Measurements from ENCODE around the gene ZBTB12.

The ZBTB12 gene

GRCh38 chr6:31877651-31878161, 24.2 kb downstream of the ZBTB12 start:
- TF ChIP-seq CTCF (conservative IDR thresholded peaks at IDR 0.05): no peak
- peak overlapping the region; percentile 99 for H3K27ac ChIP-seq

DNA sequence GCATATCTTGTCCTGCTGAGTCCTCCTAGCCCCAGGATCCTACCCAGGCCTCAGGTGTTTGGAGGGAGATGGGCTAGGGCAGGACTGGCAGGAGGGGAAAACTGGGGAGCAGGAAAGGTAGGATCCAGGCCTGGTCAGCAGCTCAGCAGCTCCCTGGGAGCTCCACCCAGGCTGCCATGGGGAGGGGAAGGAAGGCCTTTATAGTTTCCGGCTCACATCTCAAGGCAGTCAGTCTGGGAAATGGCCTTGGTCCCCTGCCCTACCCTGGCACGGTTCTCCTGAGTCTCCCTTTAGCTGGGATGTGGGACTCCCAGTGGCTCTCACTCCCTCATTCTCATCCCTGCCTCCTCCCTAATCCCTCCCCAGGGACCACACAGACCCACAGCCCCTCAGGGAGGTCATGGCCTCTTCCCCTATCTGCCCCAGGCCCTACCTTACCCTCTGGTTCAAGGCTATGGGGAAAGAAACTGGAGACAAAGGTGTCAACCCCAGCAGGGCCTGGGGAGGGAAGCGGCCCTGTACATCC, 24.7 kb downstream of the ZBTB12 start:
- no peak for TF ChIP-seq CTCF (conservative IDR thresholded peaks at IDR 0.05)
- H3K27ac ChIP-seq: peak overlapping the region; percentile 99

DNA sequence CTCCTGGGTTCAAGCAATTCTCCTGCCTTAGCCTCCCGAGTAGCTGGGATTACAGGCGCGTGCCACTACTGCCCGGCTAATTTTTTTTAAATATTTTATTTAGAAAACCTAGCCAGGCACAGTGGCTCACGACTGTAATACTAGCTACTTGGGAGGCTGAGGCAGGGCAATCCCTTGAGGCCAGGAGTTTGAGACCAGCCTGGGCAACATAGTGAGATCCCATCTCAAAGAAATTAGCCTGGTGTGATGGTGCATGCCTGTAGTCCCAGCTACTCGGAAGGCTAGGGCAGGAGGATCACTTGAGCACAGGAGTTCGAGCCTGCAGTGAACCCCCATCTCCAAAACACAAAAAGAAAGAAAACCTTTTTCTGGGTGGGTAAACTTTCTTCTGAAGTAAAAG, 25.5 kb downstream of the ZBTB12 start:
- TF ChIP-seq CTCF (conservative IDR thresholded peaks at IDR 0.05): no peak
- peak overlapping the region; percentile 99 for H3K27ac ChIP-seq

GRCh38 chr6:31875877-31876276, 26.0 kb downstream of the ZBTB12 start:
- no peak for TF ChIP-seq CTCF (conservative IDR thresholded peaks at IDR 0.05)
- peak overlapping the region; percentile 99 for H3K27ac ChIP-seq

GRCh38 chr6:31874836-31875572, 26.9 kb downstream of the ZBTB12 start:
- no peak for TF ChIP-seq CTCF (conservative IDR thresholded peaks at IDR 0.05)
- peak overlapping the region; percentile 99 for H3K27ac ChIP-seq

DNA sequence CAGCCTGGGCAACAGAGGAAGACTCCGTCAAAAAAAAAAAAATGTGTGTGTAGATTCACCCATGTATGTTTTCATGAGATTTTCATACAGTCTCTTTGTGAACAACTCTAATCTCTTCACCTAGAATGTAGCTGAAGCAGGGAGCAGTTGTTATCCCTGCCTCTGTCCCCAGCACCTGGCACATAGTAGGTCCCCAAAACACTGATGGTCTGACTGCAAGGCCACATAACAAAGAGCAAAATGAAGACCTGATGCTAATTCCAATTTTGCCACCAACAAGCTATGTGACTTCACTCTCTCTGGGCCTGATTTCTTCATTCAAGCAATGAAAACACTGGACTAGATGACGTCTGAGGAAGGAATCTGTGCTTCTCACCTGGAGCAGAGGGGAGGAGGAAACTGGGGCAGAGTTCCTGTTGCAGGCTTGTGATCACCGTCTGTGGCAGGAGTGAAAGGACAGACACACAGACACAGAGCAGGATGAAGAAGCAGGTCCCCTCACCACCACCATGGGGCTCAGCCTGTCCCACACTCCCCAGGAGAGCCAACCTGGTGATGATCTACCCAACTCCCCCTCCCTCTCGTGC, 27.7 kb downstream of the ZBTB12 start:
- no peak for TF ChIP-seq CTCF (conservative IDR thresholded peaks at IDR 0.05)
- H3K27ac ChIP-seq: peak overlapping the region; percentile 99

GRCh38 chr6:31871046-31871659, 30.7 kb downstream of the ZBTB12 start:
- no peak for TF ChIP-seq CTCF (conservative IDR thresholded peaks at IDR 0.05)
- H3K27ac ChIP-seq: peak overlapping the region; percentile 99

Data from VCaP (cell line).